IPS-18c (cell line): ENCODE results near the gene SREBF1.

Experiments
- H3K4me3 ChIP-seq: 2 replicates; pipeline ENCODE4 v1.7.0; 2013; ENCODE audit warnings: low read depth, mild to moderate bottlenecking, low read length, moderate library complexity; ENCODE audit not compliant: insufficient read depth
- H3K9me3 ChIP-seq: one replicate; pipeline ENCODE4 v1.6.1; 2013; ENCODE audit warnings: mild to moderate bottlenecking, low read length, moderate library complexity; ENCODE audit not compliant: control insufficient read depth, insufficient read depth

The SREBF1 gene

GRCh38 chr17:17766744-17767120 lies 70.1 kb downstream of the SREBF1 start:
- no peak overlapping the region for H3K4me3 ChIP-seq
- no peaks in the 10 kb centered on the region for H3K9me3 ChIP-seq

GRCh38 chr17:17766077-17766743 lies 70.6 kb downstream of the SREBF1 start:
- H3K4me3 ChIP-seq: no peak overlapping the region
- no peaks in the 10 kb centered on the region for H3K9me3 ChIP-seq

DNA sequence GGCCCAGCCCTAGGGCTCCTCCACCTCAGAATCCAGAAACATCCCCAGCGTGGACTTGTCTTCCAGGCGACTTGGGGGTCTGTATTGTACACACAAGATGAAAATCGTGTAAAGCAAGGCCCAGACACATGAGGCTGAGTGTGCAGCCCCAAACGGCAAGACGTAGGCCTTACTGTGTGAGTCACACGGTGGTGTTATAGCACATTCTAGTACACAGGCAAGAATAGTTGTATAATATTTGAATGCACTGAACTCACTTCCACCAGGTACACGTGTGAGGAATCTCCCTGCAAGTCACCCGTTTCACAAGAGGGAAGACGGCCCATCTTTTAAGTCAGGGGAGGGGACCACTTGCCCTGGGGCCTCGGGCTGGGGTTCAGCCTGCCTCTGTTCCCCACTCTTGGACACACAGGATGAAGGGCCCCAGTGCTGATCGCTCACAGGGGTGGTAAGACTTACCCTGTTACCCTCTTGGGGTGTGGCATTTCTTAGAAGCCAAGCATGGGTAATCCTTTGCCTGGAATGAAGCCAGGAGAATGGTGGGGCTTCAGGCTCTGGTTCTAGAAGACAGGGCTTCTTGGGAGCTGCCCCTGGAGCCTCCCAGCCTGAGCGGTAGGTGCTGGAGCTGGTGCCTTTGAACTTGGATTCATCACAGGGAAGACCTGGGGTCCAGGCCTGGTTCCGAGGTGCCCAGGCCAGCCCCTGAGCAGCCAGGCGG lies 71.3 kb downstream of the SREBF1 start:
- H3K9me3 ChIP-seq: no peaks in the 10 kb centered on the region
- no peak overlapping the region for H3K4me3 ChIP-seq

- no peak overlapping the region for H3K4me3 ChIP-seq
Measured at GRCh38 chr17:17763734-17764133, 73.1 kb downstream of the SREBF1 start.

DNA sequence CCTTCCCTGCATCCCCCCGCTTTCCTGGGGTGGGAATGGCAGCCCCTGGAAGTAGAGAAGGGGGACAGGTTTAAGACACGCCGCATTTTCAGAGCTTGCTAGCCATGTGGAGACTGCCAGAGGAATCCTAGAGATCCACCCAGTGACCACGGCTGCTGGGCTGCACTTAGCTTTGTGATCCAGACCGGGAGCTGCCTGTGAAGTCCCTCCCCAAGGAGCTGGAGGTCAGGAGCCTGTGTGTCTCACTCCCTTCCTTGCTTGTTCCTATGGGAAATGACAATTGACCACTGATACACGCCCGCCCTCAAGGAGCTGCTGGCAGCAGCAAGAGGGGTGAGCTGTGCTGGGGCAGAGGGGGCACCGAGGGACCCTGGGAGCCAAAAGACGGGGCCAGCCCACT lies 73.7 kb downstream of the SREBF1 start:
- Histone ChIP-seq H3K9me3 (no peaks in the 10 kb centered on the region), H3K4me3 (no peak overlapping the region)

More at GRCh38 chr17:17763734-17764133, 73.1 kb downstream of the SREBF1 start:
- H3K9me3 ChIP-seq: no peaks in the 10 kb centered on the region

DNA sequence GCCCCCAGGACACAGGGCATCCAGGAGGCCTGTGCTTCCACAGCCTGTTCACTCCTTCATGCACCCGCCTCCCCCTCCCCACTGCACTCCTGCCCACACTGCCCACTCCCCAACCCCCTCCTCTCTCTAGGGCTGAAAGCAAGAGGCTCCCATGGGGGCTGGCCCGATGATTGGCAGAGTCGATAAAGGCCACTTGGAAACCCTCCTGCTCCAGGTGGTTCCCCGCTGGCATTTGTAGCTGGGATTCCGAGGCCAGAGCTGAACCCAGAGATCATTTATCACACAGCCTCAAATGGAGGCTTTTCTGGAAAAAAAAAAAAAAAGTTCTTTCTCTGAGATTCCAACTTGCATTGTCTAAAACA lies 74.1 kb downstream of the SREBF1 start:
- Histone ChIP-seq H3K4me3 (no peak overlapping the region), H3K9me3 (no peaks in the 10 kb centered on the region)
